Fibroblast of villous mesenchyme (primary cell): ENCODE data around the gene ZFYVE21. TPM values are rescaled to one million over a fixed set of nuclear protein-coding genes. Genes with fewer than 3 reads are reported as not detected.

Experiments used
- DNase-seq: peaks from one replicate; pipeline ENCODE4 v3.0.0-alpha.2; 2010; ENCODE audit warnings: low read depth
- H3K4me3 ChIP-seq: 2 replicates; pipeline ENCODE4 v1.5.1; 2011; ENCODE audit warnings: low read depth, mild to moderate bottlenecking, low read length
- CTCF ChIP-seq: IDR thresholded peaks from 2 replicates; pipeline ENCODE4 v1.5.1; 2012; ENCODE audit warnings: low read depth, mild to moderate bottlenecking, low read length; ENCODE audit not compliant: insufficient read depth
- total RNA-seq: library from RNA; depleted of rRNA; stranded (reverse); fragments of >200 nt; gene quantifications from 2 replicates; pipeline ENCODE4 v1.2.3, GENCODE V29; 2012

The ZFYVE21 gene
- total RNA-seq, 1 donor, result 53.5 TPM

GRCh38 chr14:103729496-103730448 lies 14.2 kb downstream of the ZFYVE21 start:
- DNase-seq, result no peak
- TF ChIP-seq CTCF, result no peak
- H3K4me3 ChIP-seq, result no peak overlapping the region

- no peak for DNase-seq
- TF ChIP-seq CTCF, result peak; percentile 17
Measured at GRCh38 chr14:103730490-103731035, 15.0 kb downstream of the ZFYVE21 start.

GRCh38 chr14:103731481-103731880 lies 15.9 kb downstream of the ZFYVE21 start:
- no peak for DNase-seq

More at GRCh38 chr14:103730490-103731035, 15.0 kb downstream of the ZFYVE21 start:
- H3K4me3 ChIP-seq, result no peak overlapping the region

GRCh38 chr14:103731916-103732867 lies 16.6 kb downstream of the ZFYVE21 start:
- no peak for DNase-seq
- no peak overlapping the region for H3K4me3 ChIP-seq
- no peak for TF ChIP-seq CTCF

More at GRCh38 chr14:103731481-103731880, 15.9 kb downstream of the ZFYVE21 start:
- no peak for TF ChIP-seq CTCF
- no peak overlapping the region for H3K4me3 ChIP-seq

GRCh38 chr14:103732868-103733620 lies 17.4 kb downstream of the ZFYVE21 start:
- DNase-seq, result no peak

More at GRCh38 chr14:103732868-103733620, 17.4 kb downstream of the ZFYVE21 start:
- H3K4me3 ChIP-seq, result no peak overlapping the region
- TF ChIP-seq CTCF, result no peak
